Measurements from ENCODE around the gene C16orf95. TPM values are rescaled to one million over a fixed set of nuclear protein-coding genes. Genes with fewer than 3 reads are reported as not detected.

The C16orf95 gene
- total RNA-seq, 3 donors from 2014 or later (not counting 1 experiment from before 2014, with no cell fraction given) = 1.6 to 4.1 (median 2.7) TPM

GRCh38 chr16:87305505-87306391, 11.4 kb downstream of the C16orf95 start:
- DNase-seq = no peak
- no peak for TF ChIP-seq CTCF (IDR thresholded peaks at IDR 0.05)
- no peaks in the 10 kb centered on the region for H3K36me3 ChIP-seq (ENCODE audit: control insufficient read depth, insufficient read depth, low read length)
- H3K27ac ChIP-seq (ENCODE audit: low read length) = no peak overlapping the region
- no peaks in the 10 kb centered on the region for H3K27me3 ChIP-seq (ENCODE audit: control insufficient read depth, insufficient read depth, low read length)
- no peak for ATAC-seq
- no peak overlapping the region for H3K27ac Mint-ChIP-seq
- H3K4me3 Mint-ChIP-seq = no peak overlapping the region
- H3K9me3 ChIP-seq (ENCODE audit: control insufficient read depth, insufficient read depth, low read length) = no peaks in the 10 kb centered on the region
- H3K9me3 Mint-ChIP-seq = no peaks in the 10 kb centered on the region
- H3K27me3 Mint-ChIP-seq (ENCODE audit: low read depth in 2 of 2) = no peaks in the 10 kb centered on the region
- no peaks in the 10 kb centered on the region for H3K4me1 Mint-ChIP-seq
- H3K4me1 ChIP-seq (ENCODE audit: control insufficient read depth, insufficient read depth, low read length) = no peaks in the 10 kb centered on the region
- intact Hi-C loops (cut with micrococcal nuclease) = no loop called here
- H3K4me3 ChIP-seq (ENCODE audit: low read length) = no peak overlapping the region
- no peaks in the 10 kb centered on the region for H3K36me3 Mint-ChIP-seq
- 91% methylated on average over 30 of the region's 30 CpGs for WGBS (ENCODE audit: insufficient coverage)

- Histone ChIP-seq H3K4me1 (ENCODE audit: control insufficient read depth, insufficient read depth, low read length) (no peaks in the 10 kb centered on the region), H3K9me3 (ENCODE audit: control insufficient read depth, insufficient read depth, low read length) (no peaks in the 10 kb centered on the region), H3K4me3 (ENCODE audit: low read length) (no peak overlapping the region), H3K36me3 (ENCODE audit: control insufficient read depth, insufficient read depth, low read length) (no peaks in the 10 kb centered on the region), H3K27ac (ENCODE audit: low read length) (no peak overlapping the region), H3K27me3 (ENCODE audit: control insufficient read depth, insufficient read depth, low read length) (no peaks in the 10 kb centered on the region)
- 49% methylated on average over 9 of the region's 10 CpGs for WGBS (ENCODE audit: insufficient coverage)
- no peaks in the 10 kb centered on the region for H3K9me3 Mint-ChIP-seq
- ATAC-seq (no peak), DNase-seq (no peak)
- no peak overlapping the region for H3K4me3 Mint-ChIP-seq
- H3K36me3 Mint-ChIP-seq = no peaks in the 10 kb centered on the region
- H3K27me3 Mint-ChIP-seq (ENCODE audit: low read depth in 2 of 2) = no peaks in the 10 kb centered on the region
- H3K27ac Mint-ChIP-seq = no peak overlapping the region
- intact Hi-C loops (cut with micrococcal nuclease) = no loop called here
- no peaks in the 10 kb centered on the region for H3K4me1 Mint-ChIP-seq
- no peak for TF ChIP-seq CTCF (IDR thresholded peaks at IDR 0.05)
These were observed 12.2 kb downstream of the C16orf95 start for GRCh38 chr16:87304951-87305350.

- Mint-ChIP-seq H3K4me3 (no peak overlapping the region), H3K27ac (no peak overlapping the region), H3K27me3 (ENCODE audit: low read depth in 2 of 2) (no peaks in the 10 kb centered on the region), H3K9me3 (no peaks in the 10 kb centered on the region), H3K36me3 (no peaks in the 10 kb centered on the region), H3K4me1 (no peaks in the 10 kb centered on the region)
- Histone ChIP-seq H3K4me3 (ENCODE audit: low read length) (no peak overlapping the region), H3K36me3 (ENCODE audit: control insufficient read depth, insufficient read depth, low read length) (no peaks in the 10 kb centered on the region), H3K9me3 (ENCODE audit: control insufficient read depth, insufficient read depth, low read length) (no peaks in the 10 kb centered on the region), H3K4me1 (ENCODE audit: control insufficient read depth, insufficient read depth, low read length) (no peaks in the 10 kb centered on the region), H3K27ac (ENCODE audit: low read length) (no peak overlapping the region), H3K27me3 (ENCODE audit: control insufficient read depth, insufficient read depth, low read length) (no peaks in the 10 kb centered on the region)
- no peak for TF ChIP-seq CTCF (IDR thresholded peaks at IDR 0.05)
- no peak for DNase-seq
- WGBS (ENCODE audit: insufficient coverage) = 98% methylated on average over 3 of the region's 4 CpGs
- no peak for ATAC-seq
- intact Hi-C loops (cut with micrococcal nuclease) = no loop called here
These were observed 13.2 kb downstream of the C16orf95 start for GRCh38 chr16:87303962-87304521.
